Tibial nerve (tissue), 4 donors: Measurements from ENCODE around the gene C11orf97.

Experiments
- EP300 ChIP-seq, 2 donors: sonication (generic); formaldehyde crosslinking; IDR thresholded peaks; one replicate each; pipeline ENCODE4 v1.6.1; 2017; ENCODE audit warnings: antibody characterized with exemption in 2 of 2, mild to moderate bottlenecking in 1 of 2
- POLR2A ChIP-seq, 2 donors: fragments of 450-650 bp; IDR thresholded peaks; one replicate each; pipeline ENCODE4 v1.6.1; 2017; ENCODE audit warnings: antibody characterized with exemption in 2 of 2, mild to moderate bottlenecking in 2 of 2, moderate library complexity in 2 of 2
- TF ChIP-seq, protein P1 (sequence below), 5 experiments: fragments of 200-600 bp in 3 of 5; fragments of 450-650 bp in 2 of 5; sonication (generic) in 3 of 5; IDR thresholded peaks; one replicate each; pipeline ENCODE4 v1.5.1; 2016 to 2019; ENCODE audit warnings: antibody characterized with exemption in 5 of 5, mild to moderate bottlenecking in 3 of 5, moderate library complexity in 2 of 5

DNA sequence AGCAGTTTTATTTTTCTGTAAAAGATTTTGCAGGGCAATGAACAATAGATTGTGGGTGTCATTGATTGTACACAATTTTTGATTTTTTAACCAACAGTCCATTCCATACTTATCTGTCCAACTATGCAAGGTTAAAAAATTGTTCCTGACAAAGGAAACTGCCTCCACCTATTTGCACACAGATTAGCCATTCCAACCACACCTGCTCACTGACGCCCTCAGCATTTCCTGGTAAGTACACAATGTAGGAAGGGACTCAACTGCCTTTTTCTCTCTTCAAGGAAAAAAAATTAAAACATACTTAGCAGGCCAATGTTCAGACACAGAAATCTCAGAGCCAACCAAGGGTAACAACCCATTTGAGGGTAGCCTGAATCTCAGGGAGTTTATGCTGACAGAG, 27.2 kb downstream of the C11orf97 start:
- TF ChIP-seq POLR2A (IDR thresholded peaks at IDR 0.05) (no peak), EP300 (IDR thresholded peaks at IDR 0.05) (no peak)
- TF ChIP-seq, protein P1, sequence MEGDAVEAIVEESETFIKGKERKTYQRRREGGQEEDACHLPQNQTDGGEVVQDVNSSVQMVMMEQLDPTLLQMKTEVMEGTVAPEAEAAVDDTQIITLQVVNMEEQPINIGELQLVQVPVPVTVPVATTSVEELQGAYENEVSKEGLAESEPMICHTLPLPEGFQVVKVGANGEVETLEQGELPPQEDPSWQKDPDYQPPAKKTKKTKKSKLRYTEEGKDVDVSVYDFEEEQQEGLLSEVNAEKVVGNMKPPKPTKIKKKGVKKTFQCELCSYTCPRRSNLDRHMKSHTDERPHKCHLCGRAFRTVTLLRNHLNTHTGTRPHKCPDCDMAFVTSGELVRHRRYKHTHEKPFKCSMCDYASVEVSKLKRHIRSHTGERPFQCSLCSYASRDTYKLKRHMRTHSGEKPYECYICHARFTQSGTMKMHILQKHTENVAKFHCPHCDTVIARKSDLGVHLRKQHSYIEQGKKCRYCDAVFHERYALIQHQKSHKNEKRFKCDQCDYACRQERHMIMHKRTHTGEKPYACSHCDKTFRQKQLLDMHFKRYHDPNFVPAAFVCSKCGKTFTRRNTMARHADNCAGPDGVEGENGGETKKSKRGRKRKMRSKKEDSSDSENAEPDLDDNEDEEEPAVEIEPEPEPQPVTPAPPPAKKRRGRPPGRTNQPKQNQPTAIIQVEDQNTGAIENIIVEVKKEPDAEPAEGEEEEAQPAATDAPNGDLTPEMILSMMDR (IDR thresholded peaks at IDR 0.05): no peak
